C4-2B (cell line): ENCODE results near the gene AMOTL2.

ENCODE experiments used
- CTCF ChIP-seq: fragments of 450-650 bp; conservative IDR thresholded peaks from 2 replicates; pipeline ENCODE4 v1.5.1; 2017; ENCODE audit warnings: mild to moderate bottlenecking
- ZFX ChIP-seq: fragments of 450-650 bp; IDR thresholded peaks from 2 replicates; pipeline ENCODE4 v1.6.1; 2017

GRCh38 chr3:134406331-134407238 lies 32.3 kb upstream of the AMOTL2 start:
- TF ChIP-seq CTCF, result no peak
- TF ChIP-seq ZFX, result no peak
